Fibroblast of skin of left quadriceps (primary cell): ENCODE results near the gene SHLD2.
A peak's percentile ranks its signal among the peaks of the same experiment; 100 is the strongest.
"Not testable (repeated sequence)": the region's sequence is repeated elsewhere in the genome, so short reads cannot be mapped to it uniquely, and the experiment has no call there.

Experiments
- DNase-seq, 2 experiments: peaks; one replicate each; pipeline ENCODE4 v3.0.0-alpha.2; 2013; ENCODE audit warnings: low read depth in 2 of 2

The SHLD2 gene

DNA sequence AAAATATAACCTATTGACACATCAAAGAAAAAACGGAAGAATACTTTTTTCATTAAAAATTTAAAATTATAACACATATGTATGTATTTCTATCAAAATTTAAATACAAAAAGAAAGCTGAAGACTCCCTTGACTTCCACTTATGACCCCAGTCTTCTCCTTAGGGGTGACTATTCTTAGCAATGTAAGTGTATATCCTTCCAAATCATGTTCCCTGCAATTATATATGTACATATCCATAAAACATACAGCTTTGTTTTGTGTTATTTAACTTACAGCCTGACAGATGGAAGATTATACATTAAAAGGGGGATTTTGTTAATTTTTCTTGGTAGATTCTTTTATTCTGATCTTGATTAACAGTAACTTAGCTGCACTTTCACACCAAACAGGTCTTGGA, 9.5 kb upstream of the SHLD2 start:
- DNase-seq, result no peak

DNA sequence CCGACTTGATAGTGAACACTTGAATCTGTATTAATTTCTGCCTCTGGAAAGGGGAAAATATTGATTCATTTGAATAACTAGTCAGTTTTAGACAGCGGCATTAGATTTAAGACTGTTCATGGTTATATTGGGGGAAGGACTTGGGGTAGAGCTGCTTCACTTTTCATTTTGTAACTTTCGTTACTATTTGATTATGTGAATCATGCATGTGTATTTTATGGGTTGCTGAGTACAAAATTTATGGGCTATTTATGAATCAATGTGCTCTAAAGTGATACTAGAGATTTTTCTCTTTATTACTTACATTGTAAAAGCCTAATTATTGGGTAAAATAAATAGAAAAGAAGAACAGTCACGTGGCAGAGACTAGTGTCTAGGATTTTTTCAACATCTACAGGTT, 5.3 kb upstream of the SHLD2 start:
- no peak for DNase-seq

DNA sequence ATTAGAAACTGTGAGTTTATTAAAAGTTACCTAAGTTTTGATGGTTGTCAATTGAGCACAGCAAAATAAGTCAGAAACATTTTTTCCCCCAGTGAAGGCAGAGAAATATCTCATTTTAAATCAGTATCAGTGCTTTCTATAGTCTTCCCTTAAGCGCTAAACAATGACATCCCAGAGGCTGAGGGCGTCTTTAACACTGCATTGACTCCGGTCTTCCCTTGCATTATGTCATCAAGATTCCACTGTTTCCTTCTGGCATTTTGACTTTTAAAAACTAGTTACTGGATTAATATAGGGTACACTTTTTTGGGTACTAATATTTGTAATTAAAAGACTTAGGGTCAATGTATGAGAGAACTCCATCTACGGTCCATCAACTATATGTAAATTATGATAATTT, 4.2 kb upstream of the SHLD2 start:
- no peak for DNase-seq

DNA sequence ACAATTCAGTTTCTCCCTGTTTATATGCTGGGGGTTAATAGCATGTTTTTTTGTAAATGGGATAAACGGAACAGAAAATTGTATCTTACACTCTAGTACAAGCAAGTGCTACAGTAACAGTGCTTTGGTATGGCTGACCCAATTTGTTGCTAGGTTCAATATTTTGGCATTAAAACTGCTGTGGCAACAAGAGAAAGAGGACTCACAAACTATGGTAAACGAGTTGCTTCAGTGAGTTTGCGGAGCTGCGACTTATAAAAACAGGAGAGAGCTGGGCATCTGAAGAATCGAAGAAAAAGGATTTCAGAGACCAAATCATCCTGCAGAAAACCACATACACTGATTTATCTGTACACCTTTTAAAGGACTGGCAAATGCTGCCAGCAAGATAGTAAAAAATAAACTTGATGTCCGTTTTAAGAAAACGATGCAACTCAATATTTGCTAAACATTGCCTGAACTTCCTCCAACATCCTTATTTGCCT, 2.6 kb upstream of the SHLD2 start:
- no peak for DNase-seq

- no peak for DNase-seq
Observed at GRCh38 chr10:87092861-87093631, 2.0 kb upstream of the SHLD2 start.

DNA sequence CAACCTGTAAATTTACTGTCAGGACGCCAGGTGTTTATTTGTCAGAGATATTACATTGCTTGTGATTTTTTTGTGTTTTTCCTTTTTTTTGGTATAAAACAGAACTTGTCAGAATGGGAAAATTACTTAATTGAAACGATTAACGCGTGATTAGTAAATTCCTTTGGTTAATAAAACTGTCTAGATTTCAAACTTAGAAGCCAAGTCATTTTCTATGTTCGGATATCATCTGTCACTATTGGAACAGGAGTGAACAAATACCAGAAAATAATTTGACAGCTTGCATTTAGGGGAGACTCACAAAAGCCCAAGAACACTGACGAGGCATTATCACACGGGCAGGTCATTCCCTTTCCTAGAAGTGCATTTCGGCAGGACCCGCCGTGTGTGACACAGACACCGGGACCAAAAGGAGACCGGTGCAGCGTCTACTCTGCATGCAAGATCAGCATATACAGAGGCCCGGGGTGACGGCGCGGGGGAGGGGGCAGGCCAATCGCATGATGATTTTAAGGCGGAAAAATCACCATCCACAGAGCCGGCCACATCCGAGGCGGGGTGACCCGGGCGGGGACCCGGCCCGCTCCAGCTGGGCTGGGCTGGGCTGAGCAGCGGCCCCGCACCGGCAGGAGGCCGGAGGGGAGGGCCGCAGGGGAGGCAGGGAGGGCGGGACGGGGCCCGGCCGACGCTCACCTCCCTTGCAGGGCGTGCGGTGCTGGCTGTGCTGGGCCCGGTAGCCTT, 1.2 kb upstream of the SHLD2 start:
- no peak for DNase-seq

DNA sequence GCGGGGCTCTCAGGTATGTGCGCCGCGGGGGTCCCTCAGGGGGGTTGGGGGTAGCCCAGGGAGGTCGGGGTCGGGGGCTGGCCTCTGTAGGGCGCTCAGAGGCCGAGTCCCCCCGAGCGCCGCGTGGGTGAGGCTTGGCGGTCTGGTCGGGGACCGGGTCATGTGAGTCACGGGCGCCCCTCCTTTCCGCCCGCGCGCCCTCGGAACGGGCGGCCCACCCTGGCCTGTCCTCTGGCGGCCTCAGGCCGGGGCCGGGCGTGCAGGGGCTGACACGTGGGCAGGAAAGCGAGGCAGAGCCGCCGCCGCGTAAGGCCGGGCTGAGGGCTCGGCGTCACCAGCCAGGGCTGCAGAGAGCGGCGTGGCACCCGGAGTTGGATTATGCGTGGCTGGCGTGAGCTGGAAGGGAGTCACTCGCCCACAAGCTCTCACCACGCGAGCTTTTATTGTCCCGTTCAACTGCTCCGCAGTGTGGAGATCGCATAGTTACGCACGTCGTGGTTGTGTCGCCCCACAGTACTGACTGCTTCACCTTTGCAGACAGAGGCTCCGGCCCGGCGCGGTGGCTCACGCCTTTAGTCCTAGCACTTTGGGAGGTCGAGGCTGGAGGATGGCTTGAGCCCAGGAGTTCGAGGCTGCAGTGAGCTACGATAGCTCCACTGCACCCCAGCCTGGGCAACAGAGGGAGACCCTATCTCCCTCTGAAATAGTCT, 385 bp downstream of the SHLD2 start:
- DNase-seq, result peak; percentile 38 to 39

GRCh38 chr10:87101996-87102395, 7.0 kb downstream of the SHLD2 start:
- no peak for DNase-seq

DNA sequence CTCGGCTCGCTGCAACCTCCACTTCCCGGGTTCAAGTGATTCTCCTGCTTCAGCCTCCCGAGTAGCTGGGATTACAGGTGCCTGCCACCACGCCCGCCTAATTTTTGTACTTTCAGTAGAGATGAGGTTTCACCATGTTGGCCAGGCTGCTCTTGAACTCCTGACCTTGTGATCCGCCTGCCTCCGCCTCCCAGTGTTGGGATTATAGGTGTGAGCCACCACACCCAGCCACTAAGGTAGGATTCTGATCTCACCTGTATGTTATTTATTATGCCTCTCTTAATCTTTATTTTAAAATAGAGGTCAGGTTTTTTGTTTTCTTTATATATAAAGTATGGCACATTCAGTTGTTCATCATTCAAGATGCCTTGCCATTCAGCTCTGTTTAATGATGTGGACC, 9.7 kb downstream of the SHLD2 start:
- not testable (repeated sequence) for DNase-seq

GRCh38 chr10:87105446-87106124, 10.6 kb downstream of the SHLD2 start:
- DNase-seq, result no peak

GRCh38 chr10:87118122-87118521, 23.1 kb downstream of the SHLD2 start:
- not testable (repeated sequence) for DNase-seq

GRCh38 chr10:87119029-87119428, 24.0 kb downstream of the SHLD2 start:
- DNase-seq, result not testable (repeated sequence)

GRCh38 chr10:87123351-87123750, 28.3 kb downstream of the SHLD2 start:
- DNase-seq, result not testable (repeated sequence)

GRCh38 chr10:87127048-87127447, 32.0 kb downstream of the SHLD2 start:
- DNase-seq, result not testable (repeated sequence)

GRCh38 chr10:87127607-87128156, 32.7 kb downstream of the SHLD2 start:
- DNase-seq, result not testable (repeated sequence)

- not testable (repeated sequence) for DNase-seq
Observed at GRCh38 chr10:87132176-87132575, 37.2 kb downstream of the SHLD2 start.

DNA sequence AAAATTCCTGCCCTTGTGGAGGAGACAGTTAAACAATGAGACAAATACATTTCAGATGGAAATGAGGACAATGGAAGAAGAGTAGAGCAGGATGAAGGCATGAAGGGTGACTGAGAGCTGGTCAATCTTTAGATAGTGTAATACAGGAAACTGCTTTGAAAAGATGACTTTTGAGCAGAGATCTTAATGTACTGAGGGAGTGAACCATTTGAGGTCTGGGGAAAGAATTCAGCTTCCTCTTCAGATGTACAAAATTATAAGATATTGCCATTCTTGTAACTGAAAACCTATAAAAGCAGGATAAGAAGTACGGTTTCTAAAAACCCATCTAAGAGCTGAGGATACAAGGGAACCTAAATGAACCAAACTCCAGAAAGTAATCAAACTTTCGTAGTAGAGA, 38.9 kb downstream of the SHLD2 start:
- not testable (repeated sequence) for DNase-seq

GRCh38 chr10:87134440-87134839, 39.4 kb downstream of the SHLD2 start:
- not testable (repeated sequence) for DNase-seq

GRCh38 chr10:87137478-87137877, 42.5 kb downstream of the SHLD2 start:
- not testable (repeated sequence) for DNase-seq

DNA sequence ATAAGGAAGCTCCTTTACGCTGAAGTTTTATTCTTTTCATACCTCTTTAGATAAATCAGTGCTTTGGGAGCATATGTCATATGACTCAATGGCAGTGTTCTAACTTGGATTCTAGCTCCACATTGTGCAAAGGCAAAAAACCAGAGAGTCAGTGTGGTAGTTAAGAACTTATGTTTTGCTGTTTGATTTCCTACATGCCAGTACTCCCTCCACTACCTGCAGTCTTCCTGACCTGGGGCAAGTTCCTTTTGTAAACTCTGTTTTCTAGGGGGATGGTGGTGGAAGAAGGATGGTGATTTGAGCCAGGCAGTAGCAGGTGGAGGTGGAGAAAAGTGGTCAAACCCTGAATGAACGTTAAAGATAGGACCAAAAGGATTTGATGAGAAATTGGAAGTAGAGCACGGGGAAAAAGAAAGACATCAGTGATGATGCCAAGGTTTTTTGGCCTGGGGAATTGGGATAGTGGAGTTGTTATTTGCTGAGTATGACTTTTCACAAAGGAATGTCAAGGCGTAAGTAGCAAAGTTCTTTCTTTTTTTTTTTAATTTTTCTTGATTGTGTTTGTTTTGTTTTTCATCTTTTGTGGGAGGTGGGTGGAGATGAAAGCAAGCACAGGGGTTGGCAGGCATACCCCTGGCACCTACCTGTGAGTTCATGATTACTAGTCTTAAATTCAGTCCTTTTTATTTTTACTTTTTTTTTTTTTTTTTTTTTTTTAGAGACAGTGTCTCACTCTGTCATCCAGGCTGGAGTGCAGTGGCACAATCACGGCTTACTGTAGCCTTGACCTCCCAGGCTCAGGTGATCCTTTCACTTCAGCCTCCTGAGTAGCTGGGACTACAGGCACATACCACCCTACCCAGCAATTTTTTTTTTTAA, 47.5 kb downstream of the SHLD2 start:
- DNase-seq, result peak; percentile 2 to 6

DNA sequence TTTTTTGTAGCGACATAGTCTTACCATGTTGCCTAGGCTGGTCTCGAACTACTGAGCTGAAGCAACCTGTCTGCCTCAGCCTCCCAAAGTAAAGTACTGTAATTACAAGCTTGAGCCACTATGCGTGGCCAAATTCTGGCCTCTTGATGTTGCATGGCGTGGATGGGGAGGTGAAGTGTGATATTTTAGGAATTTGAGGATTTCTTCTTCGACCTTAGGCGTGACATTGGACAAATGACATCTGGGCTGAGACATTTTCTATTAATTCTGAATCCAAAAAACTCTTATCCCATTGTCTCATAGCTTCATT, 48.1 kb downstream of the SHLD2 start:
- not testable (repeated sequence) for DNase-seq
